Measurements from ENCODE around the gene A4GNT.
"Not testable (repeated sequence)": the region's sequence is repeated elsewhere in the genome, so short reads cannot be mapped to it uniquely, and the experiment has no call there.

The A4GNT gene

GRCh38 chr3:138132239-138132638 lies at the start of gene A4GNT:
Gene A4GNT, minus strand, starts transcription at chr3:138132390. Its CDS starts 1,134 bp downstream, at chr3:138131256.
- TF ChIP-seq ZNF274 (IDR thresholded peaks at IDR 0.05; ENCODE audit: low read depth, low read length), result no peak

GRCh38 chr3:138180375-138181029 lies 48.3 kb upstream of the A4GNT start:
- TF ChIP-seq ZNF274 (IDR thresholded peaks at IDR 0.05; ENCODE audit: low read depth, low read length), result no peak
- H3K4me3 ChIP-seq (ENCODE audit: low read length), result no peak overlapping the region

More at GRCh38 chr3:138132239-138132638, at the start of gene A4GNT:
- H3K4me3 ChIP-seq (ENCODE audit: low read length), result no peak within 1 kb of the TSS

- TF ChIP-seq ZNF274 (IDR thresholded peaks at IDR 0.05; ENCODE audit: low read depth, low read length), result no peak
- peak within 1 kb of the TSS; percentile 63 for H3K4me3 ChIP-seq (ENCODE audit: low read length)
These were observed 42.4 kb upstream of the A4GNT start, which contains the start of gene DBR1 for GRCh38 chr3:138174421-138175131. Gene DBR1, minus strand, starts transcription at chr3:138174921. Its CDS starts 126 bp downstream, at chr3:138174795.

- peak overlapping the region; percentile 63 for H3K4me3 ChIP-seq (ENCODE audit: low read length)
- TF ChIP-seq ZNF274 (IDR thresholded peaks at IDR 0.05; ENCODE audit: low read depth, low read length), result no peak
These were observed 41.7 kb upstream of the A4GNT start for GRCh38 chr3:138173769-138174420.

- TF ChIP-seq ZNF274 (IDR thresholded peaks at IDR 0.05; ENCODE audit: low read depth, low read length), result no peak
- H3K4me3 ChIP-seq (ENCODE audit: low read length), result no peak overlapping the region
These were observed 40.4 kb upstream of the A4GNT start for GRCh38 chr3:138172625-138173024.

GRCh38 chr3:138165061-138165460 lies 32.9 kb upstream of the A4GNT start:
- TF ChIP-seq ZNF274 (IDR thresholded peaks at IDR 0.05; ENCODE audit: low read depth, low read length), result no peak
- no peak overlapping the region for H3K4me3 ChIP-seq (ENCODE audit: low read length)

- no peak overlapping the region for H3K4me3 ChIP-seq (ENCODE audit: low read length)
- TF ChIP-seq ZNF274 (IDR thresholded peaks at IDR 0.05; ENCODE audit: low read depth, low read length), result no peak
These were observed 25.6 kb upstream of the A4GNT start for GRCh38 chr3:138157743-138158142.

- no peak overlapping the region for H3K4me3 ChIP-seq (ENCODE audit: low read length)
- TF ChIP-seq ZNF274 (IDR thresholded peaks at IDR 0.05; ENCODE audit: low read depth, low read length), result no peak
These were observed 22.3 kb upstream of the A4GNT start for GRCh38 chr3:138154534-138154933.

- TF ChIP-seq ZNF274 (IDR thresholded peaks at IDR 0.05; ENCODE audit: low read depth, low read length), result no peak
These were observed 16.3 kb upstream of the A4GNT start for GRCh38 chr3:138148503-138148902.

GRCh38 chr3:138142181-138142580 lies 10.0 kb upstream of the A4GNT start:
- not testable (repeated sequence) for H3K4me3 ChIP-seq (ENCODE audit: low read length)

More at GRCh38 chr3:138148503-138148902, 16.3 kb upstream of the A4GNT start:
- no peak overlapping the region for H3K4me3 ChIP-seq (ENCODE audit: low read length)

- no peak overlapping the region for H3K4me3 ChIP-seq (ENCODE audit: low read length)
- TF ChIP-seq ZNF274 (IDR thresholded peaks at IDR 0.05; ENCODE audit: low read depth, low read length), result no peak
These were observed 8.8 kb upstream of the A4GNT start for GRCh38 chr3:138140940-138141339.

- no peak overlapping the region for H3K4me3 ChIP-seq (ENCODE audit: low read length)
- TF ChIP-seq ZNF274 (IDR thresholded peaks at IDR 0.05; ENCODE audit: low read depth, low read length), result no peak
These were observed 7.5 kb upstream of the A4GNT start for GRCh38 chr3:138139691-138140090.

- H3K4me3 ChIP-seq (ENCODE audit: low read length), result no peak overlapping the region
- TF ChIP-seq ZNF274 (IDR thresholded peaks at IDR 0.05; ENCODE audit: low read depth, low read length), result no peak
These were observed 5.7 kb upstream of the A4GNT start for GRCh38 chr3:138137861-138138260.

GRCh38 chr3:138136201-138136600 lies 4.0 kb upstream of the A4GNT start:
- no peak for TF ChIP-seq ZNF274 (IDR thresholded peaks at IDR 0.05; ENCODE audit: low read depth, low read length)
- no peak overlapping the region for H3K4me3 ChIP-seq (ENCODE audit: low read length)

- no peak overlapping the region for H3K4me3 ChIP-seq (ENCODE audit: low read length)
- TF ChIP-seq ZNF274 (IDR thresholded peaks at IDR 0.05; ENCODE audit: low read depth, low read length), result no peak
These were observed 3.6 kb upstream of the A4GNT start for GRCh38 chr3:138135833-138136194.
